Neural crest cell (in vitro differentiated cells): ENCODE data around the gene PLXNA3. TPM values are rescaled to one million over a fixed set of nuclear protein-coding genes. Genes with fewer than 3 reads are reported as not detected.

Experiments used
- DNase-seq: peaks from one replicate; pipeline ENCODE4 v3.0.0; 2021; ENCODE audit warnings: low read depth, mixed read lengths, low spot score
- H3K27ac Mint-ChIP-seq: one replicate; pipeline ENCODE4 v1.8.0; 2021; ENCODE audit warnings: mild to moderate bottlenecking, mixed read lengths; ENCODE audit not compliant: unreplicated experiment
- H3K27me3 Mint-ChIP-seq: 2 replicates; pipeline ENCODE4 v1.8.0; 2021; ENCODE audit warnings: low read depth, mild to moderate bottlenecking, mixed read lengths
- H3K36me3 Mint-ChIP-seq: 2 replicates; pipeline ENCODE4 v1.8.0; 2021; ENCODE audit warnings: low read depth, mild to moderate bottlenecking, mixed read lengths
- H3K4me1 Mint-ChIP-seq: 2 replicates; pipeline ENCODE4 v1.8.0; 2021; ENCODE audit warnings: mixed read lengths
- H3K4me3 Mint-ChIP-seq: one replicate; pipeline ENCODE4 v1.8.0; 2021; ENCODE audit warnings: mild to moderate bottlenecking, mixed read lengths
- H3K9me3 Mint-ChIP-seq: 2 replicates; pipeline ENCODE4 v1.8.0; 2021; ENCODE audit warnings: mixed read lengths
- CTCF ChIP-seq: fragments of 200-600 bp; sonication (generic); conservative IDR thresholded peaks from 2 replicates; pipeline ENCODE4 v1.5.0; 2021; ENCODE audit warnings: antibody characterized with exemption, mild to moderate bottlenecking
- total RNA-seq: library from RNA; stranded (reverse); gene quantifications from 2 replicates; pipeline ENCODE4 v1.2.1, GENCODE V29; 2021

PLXNA3 gene
- total RNA-seq, 1 donor from 2014 or later, result 75.1 TPM

GRCh38 chrX:154413142-154413541 lies 44.9 kb upstream of the PLXNA3 start:
- no peak for TF ChIP-seq CTCF
- H3K9me3 Mint-ChIP-seq, result no peaks in the 10 kb centered on the region
- H3K4me3 Mint-ChIP-seq, result no peak overlapping the region
- H3K27me3 Mint-ChIP-seq, result no peaks in the 10 kb centered on the region
- H3K36me3 Mint-ChIP-seq, result peaks cover 10% of the 10 kb centered on the region
- DNase-seq, result no peak
- no peak overlapping the region for H3K27ac Mint-ChIP-seq
- H3K4me1 Mint-ChIP-seq, result peaks cover 13% of the 10 kb centered on the region

GRCh38 chrX:154417157-154417556 lies 40.9 kb upstream of the PLXNA3 start:
- Mint-ChIP-seq H3K36me3 (peaks cover 3% of the 10 kb centered on the region), H3K27me3 (no peaks in the 10 kb centered on the region), H3K4me3 (no peak overlapping the region), H3K9me3 (no peaks in the 10 kb centered on the region), H3K27ac (no peak overlapping the region), H3K4me1 (no peaks in the 10 kb centered on the region)
- no peak for TF ChIP-seq CTCF
- DNase-seq, result no peak

GRCh38 chrX:154419189-154419588 lies 38.9 kb upstream of the PLXNA3 start:
- H3K27me3 Mint-ChIP-seq, result no peaks in the 10 kb centered on the region
- H3K27ac Mint-ChIP-seq, result no peak overlapping the region
- no peaks in the 10 kb centered on the region for H3K9me3 Mint-ChIP-seq
- peaks cover 3% of the 10 kb centered on the region for H3K36me3 Mint-ChIP-seq
- TF ChIP-seq CTCF, result no peak
- peaks cover 4% of the 10 kb centered on the region for H3K4me1 Mint-ChIP-seq
- DNase-seq, result no peak
- H3K4me3 Mint-ChIP-seq, result no peak overlapping the region

GRCh38 chrX:154419688-154420401 lies 38.2 kb upstream of the PLXNA3 start:
- Mint-ChIP-seq H3K9me3 (no peaks in the 10 kb centered on the region), H3K27me3 (no peaks in the 10 kb centered on the region), H3K4me1 (peaks cover 8% of the 10 kb centered on the region), H3K27ac (no peak overlapping the region), H3K4me3 (no peak overlapping the region), H3K36me3 (peaks cover 3% of the 10 kb centered on the region)
- TF ChIP-seq CTCF, result no peak
- no peak for DNase-seq

GRCh38 chrX:154420402-154420756 lies 37.7 kb upstream of the PLXNA3 start:
- Mint-ChIP-seq H3K9me3 (no peaks in the 10 kb centered on the region), H3K4me1 (peaks cover 8% of the 10 kb centered on the region), H3K4me3 (no peak overlapping the region), H3K27me3 (no peaks in the 10 kb centered on the region), H3K27ac (no peak overlapping the region), H3K36me3 (peaks cover under 1% of the 10 kb centered on the region)
- no peak for DNase-seq
- TF ChIP-seq CTCF, result no peak
